Stomach (tissue), 9 donors: ENCODE results near the gene RERE. TPM values are rescaled to one million over a fixed set of nuclear protein-coding genes. Genes with fewer than 3 reads are reported as not detected.

Source experiments
- DNase-seq, 2 donors: peaks; one replicate each; pipeline versions ENCODE4 v3.0.0 to v3.0.0-alpha.2; 2013 to 2019
- H3K27ac ChIP-seq, 5 donors: fragments of 200-600 bp in 4 of 5; sonication (generic) in 4 of 5; one replicate each; pipeline ENCODE4 v1.5.1; 2013 to 2019; ENCODE audit warnings: mild to moderate bottlenecking in 1 of 5, moderate library complexity in 1 of 5
- H3K27me3 ChIP-seq, 3 donors: fragments of 200-600 bp; sonication (generic); one replicate each; pipeline ENCODE4 v1.5.1; 2017 to 2019; ENCODE audit warnings: mixed run types in 1 of 3
- H3K36me3 ChIP-seq, 4 donors: fragments of 200-600 bp; sonication (generic); 1 replicate in 3 of 4; 2 replicates in 1 of 4; pipeline ENCODE4 v1.5.1; 2016 to 2019
- H3K4me1 ChIP-seq, 4 donors: fragments of 200-600 bp; sonication (generic); one replicate each; pipeline ENCODE4 v1.5.1; 2016 to 2019
- H3K4me3 ChIP-seq, 4 donors: fragments of 200-600 bp; sonication (generic) in 3 of 4; one replicate each; pipeline ENCODE4 v1.5.1; 2016 to 2019; ENCODE audit warnings: mild to moderate bottlenecking in 1 of 4
- H3K9me3 ChIP-seq, 4 donors: fragments of 200-600 bp; sonication (generic); one replicate each; pipeline ENCODE4 v1.5.1; 2016 to 2019
- CTCF ChIP-seq, 7 experiments: fragments of 450-650 bp in 4 of 7; fragments of 200-600 bp in 3 of 7; sonication (generic) in 3 of 7; IDR thresholded peaks; one replicate each; pipeline ENCODE4 v1.5.1; 2016 to 2019; ENCODE audit warnings: antibody characterized with exemption in 7 of 7, control low read depth in 2 of 7, mild to moderate bottlenecking in 1 of 7
- EP300 ChIP-seq: sonication (generic); formaldehyde crosslinking; IDR thresholded peaks from one replicate; pipeline ENCODE4 v1.6.1; 2017; ENCODE audit warnings: antibody characterized with exemption
- POLR2A ChIP-seq, 4 donors: fragments of 450-650 bp; IDR thresholded peaks; one replicate each; pipeline ENCODE4 v1.6.1; 2016; ENCODE audit warnings: antibody characterized with exemption in 4 of 4, control low read depth in 2 of 4, mild to moderate bottlenecking in 1 of 4, moderate library complexity in 1 of 4
- POLR2AphosphoS5 ChIP-seq, 3 donors: sonication (generic); formaldehyde crosslinking; IDR thresholded peaks; one replicate each; pipeline ENCODE4 v1.6.1; 2016; ENCODE audit warnings: antibody characterized with exemption in 3 of 3
- WGBS, 5 donors: extraction: QIAGEN DNeasy Blood & Tissue Kit in 3 of 5; methylation state at CpG; one replicate each; pipeline versions ENCODE4 v1.1.5 to v1.1.7; 2013 to 2018; 5-methylcytosine and 5-hydroxymethylcytosine counted together
- intact Hi-C: fragments of 100-400 bp; cut with DNase I; formaldehyde crosslinking; loops from one replicate; pipeline ENCODE4 v1.15.1; 2023; ENCODE audit warnings: low total_unique reads
- polyA plus RNA-seq, 3 donors: library from polyadenylated mRNA; stranded (reverse); fragments of 200-250 nt; gene quantifications; one replicate each; pipeline ENCODE4 v1.2.3, GENCODE V29; 2013
- total RNA-seq, 5 donors: library from RNA; depleted of rRNA; stranded (reverse); fragments of >200 nt; gene quantifications; one replicate each; pipeline versions ENCODE4 v1.1.0 to v1.2.3, GENCODE V29; 2014 to 2016
- donor health status: healthy with polysubstance abuse.
- donor health status: Bipolar disorder and iron deficiency.
- donor health status: healthy.

The RERE gene
- total and polyA plus RNA-seq, 8 donors = 15.6 to 198 (median 79.3) TPM

DNA sequence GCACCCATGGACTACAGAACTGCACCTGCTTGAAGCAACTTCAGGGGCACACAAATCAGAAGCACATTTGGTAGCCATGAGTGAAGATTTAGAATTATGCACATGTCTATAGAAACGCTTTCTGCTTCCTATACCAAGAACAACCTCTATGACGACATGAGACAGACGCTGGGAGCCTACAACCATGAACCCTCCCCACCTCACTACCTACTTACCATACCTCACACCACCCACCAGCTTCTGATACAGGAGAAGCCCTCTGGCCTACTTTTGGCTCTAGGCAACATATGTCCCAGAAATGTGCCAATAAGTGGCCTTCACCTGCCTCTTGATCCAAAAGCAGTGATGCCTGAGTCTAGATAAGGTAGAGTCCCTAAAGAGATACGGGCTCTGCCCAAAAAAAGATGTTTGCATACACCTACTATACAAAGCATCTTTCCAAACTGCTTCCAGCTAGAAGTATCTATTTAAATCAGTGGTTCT lies 441.0 kb downstream of the RERE start:
- Histone ChIP-seq H3K9me3 (no peaks in the 10 kb centered on the region), H3K4me3 (no peak overlapping the region), H3K27me3 (no peaks in the 10 kb centered on the region), H3K4me1 (peaks cover 73 to 100% (median 92%) of the 10 kb centered on the region in 4 donors), H3K36me3 (peaks cover 0 to 31% (median 15%) of the 10 kb centered on the region in 4 donors), H3K27ac (peak overlapping the region in 4 of 5 donors; percentile 17 to 88 (median 32))
- intact Hi-C loops = no loop called here
- no peak for TF ChIP-seq CTCF (IDR thresholded peaks at IDR 0.05)
- no peak for TF ChIP-seq EP300
- no peak for TF ChIP-seq POLR2AphosphoS5 (IDR thresholded peaks at IDR 0.05)
- no peak for TF ChIP-seq POLR2A (IDR thresholded peaks at IDR 0.05)
- 67 to 83% (median 73%) methylated on average over 4 of the region's 4 CpGs for WGBS, 5 donors
- DNase-seq = no peak

GRCh38 chr1:8374812-8375211 lies 442.6 kb downstream of the RERE start:
- intact Hi-C loops = no loop called here
- peak in 1 of 2 donors; percentile 52 for DNase-seq
- peak overlapping the region; percentile 10 to 88 (median 81) for H3K27ac ChIP-seq
- no peak overlapping the region for H3K4me3 ChIP-seq
- 56 to 79% (median 68%) methylated on average over 2 of the region's 2 CpGs for WGBS, 5 donors
- peaks cover 0 to 28% (median 11%) of the 10 kb centered on the region in 4 donors for H3K36me3 ChIP-seq
- H3K4me1 ChIP-seq = peaks cover 85 to 100% (median 92%) of the 10 kb centered on the region in 4 donors
- H3K9me3 ChIP-seq = no peaks in the 10 kb centered on the region
- TF ChIP-seq CTCF (IDR thresholded peaks at IDR 0.05) (peak in 4 of 7 experiments; percentile 37 to 64 (median 42)), EP300 (no peak)
- no peaks in the 10 kb centered on the region for H3K27me3 ChIP-seq

DNA sequence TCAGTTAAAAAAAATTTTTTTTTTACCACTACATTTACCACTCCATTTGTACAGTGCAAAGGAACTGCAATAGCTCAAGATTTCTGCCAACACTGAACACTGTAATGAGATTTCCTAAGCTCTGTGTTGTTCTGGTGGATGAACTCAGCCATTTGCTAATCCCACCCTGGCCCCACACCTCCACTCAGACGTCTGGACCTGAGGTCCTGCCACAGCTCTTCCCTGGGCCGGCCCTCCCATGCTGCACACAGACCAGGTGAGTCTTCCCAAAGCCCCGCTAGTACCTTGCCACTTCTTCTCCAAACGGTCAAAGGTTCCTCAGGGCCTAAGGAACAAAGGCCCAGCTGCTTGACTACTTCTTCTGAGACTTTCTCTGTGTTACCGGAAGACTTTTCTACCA lies 443.1 kb downstream of the RERE start:
- intact Hi-C loops = no loop called here
- no peaks in the 10 kb centered on the region for H3K9me3 ChIP-seq
- no peak for DNase-seq
- H3K27me3 ChIP-seq = no peaks in the 10 kb centered on the region
- TF ChIP-seq EP300 = no peak
- no peak for TF ChIP-seq POLR2A (IDR thresholded peaks at IDR 0.05)
- TF ChIP-seq CTCF (IDR thresholded peaks at IDR 0.05) = no peak
- no peak for TF ChIP-seq POLR2AphosphoS5 (IDR thresholded peaks at IDR 0.05)
- WGBS, 5 donors = 61 to 76% (median 68%) methylated on average over 5 of the region's 5 CpGs
- H3K4me1 ChIP-seq = peaks cover 82 to 100% (median 92%) of the 10 kb centered on the region in 4 donors
- peaks cover 0 to 24% (median 8%) of the 10 kb centered on the region in 4 donors for H3K36me3 ChIP-seq
- peak overlapping the region in 4 of 5 donors; percentile 80 to 88 (median 82) for H3K27ac ChIP-seq
- H3K4me3 ChIP-seq = no peak overlapping the region

- Histone ChIP-seq H3K9me3 (no peaks in the 10 kb centered on the region), H3K4me1 (peaks cover 80 to 100% (median 88%) of the 10 kb centered on the region in 4 donors), H3K27ac (peak overlapping the region; percentile 54 to 88 (median 81)), H3K27me3 (no peaks in the 10 kb centered on the region), H3K4me3 (peak overlapping the region in 1 of 4 donors; percentile 16), H3K36me3 (peaks cover 0 to 24% (median 7%) of the 10 kb centered on the region in 4 donors)
- TF ChIP-seq POLR2AphosphoS5 (IDR thresholded peaks at IDR 0.05) (peak; percentile 80 to 91 (median 89)), EP300 (peak; percentile 51), POLR2A (IDR thresholded peaks at IDR 0.05) (no peak)
- intact Hi-C loops = no loop called here
- 21 to 33% (median 32%) methylated on average over 19 of the region's 19 CpGs for WGBS, 5 donors
- peak; percentile 71 to 88 for DNase-seq
Measured at GRCh38 chr1:8373581-8374241, 443.7 kb downstream of the RERE start.

GRCh38 chr1:8373125-8373524 lies 444.3 kb downstream of the RERE start:
- Histone ChIP-seq H3K9me3 (no peaks in the 10 kb centered on the region), H3K27me3 (no peaks in the 10 kb centered on the region), H3K27ac (peak overlapping the region; percentile 54 to 88 (median 81)), H3K4me1 (peaks cover 75 to 100% (median 86%) of the 10 kb centered on the region in 4 donors), H3K36me3 (peaks cover 0 to 24% (median 7%) of the 10 kb centered on the region in 4 donors), H3K4me3 (no peak overlapping the region)
- intact Hi-C loops = no loop called here
- TF ChIP-seq EP300 = no peak
- TF ChIP-seq CTCF (IDR thresholded peaks at IDR 0.05) = no peak
- no peak for TF ChIP-seq POLR2AphosphoS5 (IDR thresholded peaks at IDR 0.05)
- no peak for TF ChIP-seq POLR2A (IDR thresholded peaks at IDR 0.05)
- DNase-seq = no peak
- 26 to 49% (median 35%) methylated on average over 3 of the region's 3 CpGs for WGBS, 5 donors
